OCI-LY1 (cell line): ENCODE data around the gene GET3.

ENCODE experiments used
- EZH2 ChIP-seq: fragments of 200-600 bp; sonication (generic), shearing (Covaris generic); IDR thresholded peaks from 2 replicates; pipeline ENCODE4 v1.8.0; 2017; ENCODE audit warnings: borderline replicate concordance, mixed run types, mild to moderate bottlenecking, antibody characterized with exemption, low read length, moderate library complexity, mixed read lengths
- TF ChIP-seq, protein P1 (sequence below): fragments of 200-600 bp; sonication (generic), shearing (Covaris generic); IDR thresholded peaks from 2 replicates; pipeline ENCODE4 v1.5.1; 2017; ENCODE audit warnings: mild to moderate bottlenecking, antibody characterized with exemption, low read length, moderate library complexity, mixed read lengths

DNA sequence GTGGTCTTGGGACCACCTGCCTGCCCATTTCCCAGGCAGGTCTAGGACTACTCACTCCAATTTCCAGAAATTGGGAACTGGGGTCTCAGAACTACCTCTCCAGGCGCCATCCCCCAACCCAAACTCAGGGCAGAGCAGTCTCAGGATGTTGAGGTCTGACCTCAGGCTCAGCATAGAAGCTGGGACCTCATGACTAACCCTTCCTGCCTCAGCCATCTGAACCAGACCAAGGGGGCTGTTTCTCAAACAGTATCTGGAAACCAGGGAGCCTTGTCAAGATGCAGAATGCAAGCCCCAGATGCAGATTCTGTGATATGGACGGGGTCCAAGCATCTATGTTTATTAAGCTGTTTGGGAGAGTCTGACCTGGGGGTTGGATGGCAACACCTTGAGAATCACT, 42.2 kb upstream of the GET3 start:
- TF ChIP-seq, protein P1, sequence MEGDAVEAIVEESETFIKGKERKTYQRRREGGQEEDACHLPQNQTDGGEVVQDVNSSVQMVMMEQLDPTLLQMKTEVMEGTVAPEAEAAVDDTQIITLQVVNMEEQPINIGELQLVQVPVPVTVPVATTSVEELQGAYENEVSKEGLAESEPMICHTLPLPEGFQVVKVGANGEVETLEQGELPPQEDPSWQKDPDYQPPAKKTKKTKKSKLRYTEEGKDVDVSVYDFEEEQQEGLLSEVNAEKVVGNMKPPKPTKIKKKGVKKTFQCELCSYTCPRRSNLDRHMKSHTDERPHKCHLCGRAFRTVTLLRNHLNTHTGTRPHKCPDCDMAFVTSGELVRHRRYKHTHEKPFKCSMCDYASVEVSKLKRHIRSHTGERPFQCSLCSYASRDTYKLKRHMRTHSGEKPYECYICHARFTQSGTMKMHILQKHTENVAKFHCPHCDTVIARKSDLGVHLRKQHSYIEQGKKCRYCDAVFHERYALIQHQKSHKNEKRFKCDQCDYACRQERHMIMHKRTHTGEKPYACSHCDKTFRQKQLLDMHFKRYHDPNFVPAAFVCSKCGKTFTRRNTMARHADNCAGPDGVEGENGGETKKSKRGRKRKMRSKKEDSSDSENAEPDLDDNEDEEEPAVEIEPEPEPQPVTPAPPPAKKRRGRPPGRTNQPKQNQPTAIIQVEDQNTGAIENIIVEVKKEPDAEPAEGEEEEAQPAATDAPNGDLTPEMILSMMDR, result no peak
- no peak for TF ChIP-seq EZH2
